IMR-90 (cell line): Measurements from ENCODE around the gene GATA5.

Experiments used
- RAD21 ChIP-seq: IDR thresholded peaks from 2 replicates; pipeline ENCODE4 v1.6.1; 2012; ENCODE audit warnings: low read length, improper control_type of control experiment
- TF ChIP-seq, protein P1 (sequence below): conservative IDR thresholded peaks from 2 replicates; pipeline ENCODE4 v1.5.1; 2012; ENCODE audit warnings: mild to moderate bottlenecking, low read depth, low read length, improper control_type of control experiment
- TF ChIP-seq, protein P2 (sequence below): fragments of 150-350 bp; IDR thresholded peaks from 2 replicates; pipeline ENCODE4 v1.6.1; 2016; ENCODE audit warnings: low read depth, mild to moderate bottlenecking, low read length, moderate library complexity, borderline replicate concordance

DNA sequence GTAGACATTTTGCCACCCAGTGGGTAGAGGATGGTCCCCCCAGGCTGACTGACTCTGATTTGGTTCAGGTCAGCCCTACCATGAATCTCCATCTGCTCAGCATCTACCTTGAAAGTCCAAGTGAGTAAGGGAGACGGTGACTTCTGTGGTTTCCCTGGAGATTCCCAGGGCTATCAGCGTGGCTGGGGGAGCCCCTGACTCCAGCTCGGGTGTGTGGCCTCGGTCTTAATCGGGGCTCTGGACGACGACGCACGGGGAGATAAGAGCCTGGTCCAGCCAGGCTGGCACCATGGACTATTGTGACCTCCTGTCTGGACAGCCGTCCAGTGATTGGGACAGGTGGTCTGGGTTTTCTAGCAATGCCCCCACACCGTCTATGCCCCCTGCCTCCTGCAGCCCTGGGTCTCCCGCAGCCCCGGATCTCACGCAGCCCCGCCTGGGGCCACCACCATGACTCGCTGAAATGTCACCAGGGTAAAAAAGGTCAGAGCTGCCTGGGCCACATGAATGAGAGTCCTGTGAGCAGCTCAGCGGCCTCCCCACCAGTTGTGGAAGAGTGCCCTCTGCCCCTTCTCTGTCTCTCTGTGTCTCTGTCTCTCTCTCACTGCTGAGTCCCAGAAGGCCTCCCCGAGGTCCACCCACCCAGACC is 47.1 kb upstream of the GATA5 start:
- TF ChIP-seq, protein P1, sequence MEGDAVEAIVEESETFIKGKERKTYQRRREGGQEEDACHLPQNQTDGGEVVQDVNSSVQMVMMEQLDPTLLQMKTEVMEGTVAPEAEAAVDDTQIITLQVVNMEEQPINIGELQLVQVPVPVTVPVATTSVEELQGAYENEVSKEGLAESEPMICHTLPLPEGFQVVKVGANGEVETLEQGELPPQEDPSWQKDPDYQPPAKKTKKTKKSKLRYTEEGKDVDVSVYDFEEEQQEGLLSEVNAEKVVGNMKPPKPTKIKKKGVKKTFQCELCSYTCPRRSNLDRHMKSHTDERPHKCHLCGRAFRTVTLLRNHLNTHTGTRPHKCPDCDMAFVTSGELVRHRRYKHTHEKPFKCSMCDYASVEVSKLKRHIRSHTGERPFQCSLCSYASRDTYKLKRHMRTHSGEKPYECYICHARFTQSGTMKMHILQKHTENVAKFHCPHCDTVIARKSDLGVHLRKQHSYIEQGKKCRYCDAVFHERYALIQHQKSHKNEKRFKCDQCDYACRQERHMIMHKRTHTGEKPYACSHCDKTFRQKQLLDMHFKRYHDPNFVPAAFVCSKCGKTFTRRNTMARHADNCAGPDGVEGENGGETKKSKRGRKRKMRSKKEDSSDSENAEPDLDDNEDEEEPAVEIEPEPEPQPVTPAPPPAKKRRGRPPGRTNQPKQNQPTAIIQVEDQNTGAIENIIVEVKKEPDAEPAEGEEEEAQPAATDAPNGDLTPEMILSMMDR, result no peak
- TF ChIP-seq, protein P2, sequence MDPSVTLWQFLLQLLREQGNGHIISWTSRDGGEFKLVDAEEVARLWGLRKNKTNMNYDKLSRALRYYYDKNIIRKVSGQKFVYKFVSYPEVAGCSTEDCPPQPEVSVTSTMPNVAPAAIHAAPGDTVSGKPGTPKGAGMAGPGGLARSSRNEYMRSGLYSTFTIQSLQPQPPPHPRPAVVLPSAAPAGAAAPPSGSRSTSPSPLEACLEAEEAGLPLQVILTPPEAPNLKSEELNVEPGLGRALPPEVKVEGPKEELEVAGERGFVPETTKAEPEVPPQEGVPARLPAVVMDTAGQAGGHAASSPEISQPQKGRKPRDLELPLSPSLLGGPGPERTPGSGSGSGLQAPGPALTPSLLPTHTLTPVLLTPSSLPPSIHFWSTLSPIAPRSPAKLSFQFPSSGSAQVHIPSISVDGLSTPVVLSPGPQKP, result no peak
- no peak for TF ChIP-seq RAD21
